ENCODE measurements around the gene EZR.

DNA sequence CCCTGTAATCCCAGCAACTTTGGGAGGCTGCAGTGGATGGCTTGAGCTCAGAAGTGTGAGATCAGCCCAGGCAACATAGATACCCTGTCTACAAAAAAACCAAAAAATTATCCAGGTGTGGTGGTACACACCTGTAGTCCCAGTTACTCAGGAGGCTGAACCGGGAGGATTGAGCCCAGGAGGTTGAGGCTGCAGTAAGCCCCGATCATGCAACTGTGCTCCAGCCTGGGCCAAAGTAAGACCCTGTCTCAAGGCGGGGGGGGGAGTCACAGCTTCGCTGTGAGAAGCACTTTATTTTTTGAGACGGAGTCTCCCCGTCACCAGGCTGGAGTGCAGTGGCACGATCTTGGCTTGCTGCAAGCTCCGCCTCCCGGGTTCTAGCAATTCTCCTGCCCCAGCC lies 54.2 kb downstream of the EZR start:
- TF ChIP-seq POLR2AphosphoS5 (IDR thresholded peaks at IDR 0.05; ENCODE audit: low read depth), result no peak
- TF ChIP-seq, protein P1, sequence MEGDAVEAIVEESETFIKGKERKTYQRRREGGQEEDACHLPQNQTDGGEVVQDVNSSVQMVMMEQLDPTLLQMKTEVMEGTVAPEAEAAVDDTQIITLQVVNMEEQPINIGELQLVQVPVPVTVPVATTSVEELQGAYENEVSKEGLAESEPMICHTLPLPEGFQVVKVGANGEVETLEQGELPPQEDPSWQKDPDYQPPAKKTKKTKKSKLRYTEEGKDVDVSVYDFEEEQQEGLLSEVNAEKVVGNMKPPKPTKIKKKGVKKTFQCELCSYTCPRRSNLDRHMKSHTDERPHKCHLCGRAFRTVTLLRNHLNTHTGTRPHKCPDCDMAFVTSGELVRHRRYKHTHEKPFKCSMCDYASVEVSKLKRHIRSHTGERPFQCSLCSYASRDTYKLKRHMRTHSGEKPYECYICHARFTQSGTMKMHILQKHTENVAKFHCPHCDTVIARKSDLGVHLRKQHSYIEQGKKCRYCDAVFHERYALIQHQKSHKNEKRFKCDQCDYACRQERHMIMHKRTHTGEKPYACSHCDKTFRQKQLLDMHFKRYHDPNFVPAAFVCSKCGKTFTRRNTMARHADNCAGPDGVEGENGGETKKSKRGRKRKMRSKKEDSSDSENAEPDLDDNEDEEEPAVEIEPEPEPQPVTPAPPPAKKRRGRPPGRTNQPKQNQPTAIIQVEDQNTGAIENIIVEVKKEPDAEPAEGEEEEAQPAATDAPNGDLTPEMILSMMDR (IDR thresholded peaks at IDR 0.05; ENCODE audit: insufficient read depth, low read length), result no peak
- TF ChIP-seq, protein P2, sequence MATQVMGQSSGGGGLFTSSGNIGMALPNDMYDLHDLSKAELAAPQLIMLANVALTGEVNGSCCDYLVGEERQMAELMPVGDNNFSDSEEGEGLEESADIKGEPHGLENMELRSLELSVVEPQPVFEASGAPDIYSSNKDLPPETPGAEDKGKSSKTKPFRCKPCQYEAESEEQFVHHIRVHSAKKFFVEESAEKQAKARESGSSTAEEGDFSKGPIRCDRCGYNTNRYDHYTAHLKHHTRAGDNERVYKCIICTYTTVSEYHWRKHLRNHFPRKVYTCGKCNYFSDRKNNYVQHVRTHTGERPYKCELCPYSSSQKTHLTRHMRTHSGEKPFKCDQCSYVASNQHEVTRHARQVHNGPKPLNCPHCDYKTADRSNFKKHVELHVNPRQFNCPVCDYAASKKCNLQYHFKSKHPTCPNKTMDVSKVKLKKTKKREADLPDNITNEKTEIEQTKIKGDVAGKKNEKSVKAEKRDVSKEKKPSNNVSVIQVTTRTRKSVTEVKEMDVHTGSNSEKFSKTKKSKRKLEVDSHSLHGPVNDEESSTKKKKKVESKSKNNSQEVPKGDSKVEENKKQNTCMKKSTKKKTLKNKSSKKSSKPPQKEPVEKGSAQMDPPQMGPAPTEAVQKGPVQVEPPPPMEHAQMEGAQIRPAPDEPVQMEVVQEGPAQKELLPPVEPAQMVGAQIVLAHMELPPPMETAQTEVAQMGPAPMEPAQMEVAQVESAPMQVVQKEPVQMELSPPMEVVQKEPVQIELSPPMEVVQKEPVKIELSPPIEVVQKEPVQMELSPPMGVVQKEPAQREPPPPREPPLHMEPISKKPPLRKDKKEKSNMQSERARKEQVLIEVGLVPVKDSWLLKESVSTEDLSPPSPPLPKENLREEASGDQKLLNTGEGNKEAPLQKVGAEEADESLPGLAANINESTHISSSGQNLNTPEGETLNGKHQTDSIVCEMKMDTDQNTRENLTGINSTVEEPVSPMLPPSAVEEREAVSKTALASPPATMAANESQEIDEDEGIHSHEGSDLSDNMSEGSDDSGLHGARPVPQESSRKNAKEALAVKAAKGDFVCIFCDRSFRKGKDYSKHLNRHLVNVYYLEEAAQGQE (IDR thresholded peaks at IDR 0.05; ENCODE audit: insufficient replicate concordance, low read depth), result no peak

All from HL-60 (cell line).